SK-N-SH (cell line): ENCODE results near the gene RFLNA. TPM values are rescaled to one million over a fixed set of nuclear protein-coding genes. Genes with fewer than 3 reads are reported as not detected.
A peak's percentile ranks its signal among the peaks of the same experiment; 100 is the strongest.

ENCODE experiments used
- CTCF ChIA-PET: fragments of 300-600, 350-600 bp; formaldehyde crosslinking; extraction: SDS; loops from one replicate; lab custom pipeline; 2021; lab: Yijun Ruan, JAX
- POLR2A ChIA-PET: fragments of 350-600 bp; sonication (Branson Sonifier 250); formaldehyde crosslinking; extraction: SDS; loops from one replicate; lab custom pipeline; 2020; ENCODE audit warnings: antibody characterized with exemption, inconsistent platforms; lab: Yijun Ruan, JAX
- DNase-seq: peaks from one replicate; pipeline ENCODE4 v3.0.0; 2012
- H2AFZ ChIP-seq: fragments of 200-600 bp; sonication (generic); 2 replicates; pipeline ENCODE4 v1.8.1; 2016; ENCODE audit warnings: antibody characterized with exemption, mild to moderate bottlenecking, low read depth
- H3F3A ChIP-seq: fragments of 200-600 bp; sonication (generic); replicated peaks from 2 replicates; pipeline ENCODE3; 2016; ENCODE audit warnings: antibody characterized with exemption, mild to moderate bottlenecking; ENCODE audit not compliant: insufficient read depth
- H3K27ac ChIP-seq, 2 experiments: fragments of 200-500 bp in 1 of 2; fragments of 200-600 bp in 1 of 2; sonication (Bioruptor generic) in 1 of 2; sonication (generic), shearing (Covaris generic) in 1 of 2; 2 replicates each; pipeline versions ENCODE4 v1.5.1 to v1.6.1; 2014 to 2016; ENCODE audit warnings: low read depth in 2 of 2, inconsistent platforms in 1 of 2, low read length in 1 of 2, mild to moderate bottlenecking in 1 of 2, mixed read lengths in 1 of 2
- H3K27me3 ChIP-seq: fragments of 200-600 bp; sonication (generic), shearing (Covaris generic); 2 replicates; pipeline ENCODE4 v1.6.1; 2016; ENCODE audit warnings: mixed run types; ENCODE audit not compliant: insufficient read depth
- H3K36me3 ChIP-seq, 2 experiments: fragments of 200-500 bp in 1 of 2; fragments of 200-600 bp in 1 of 2; sonication (Bioruptor generic) in 1 of 2; sonication (generic) in 1 of 2; replicated peaks in 1 of 2; 2 replicates each; pipeline versions ENCODE3 to v1.5.1; 2014 to 2016; ENCODE audit warnings: low read length in 1 of 2, mild to moderate bottlenecking in 1 of 2; ENCODE audit not compliant: insufficient read depth in 2 of 2, control insufficient read depth in 1 of 2
- H3K4me1 ChIP-seq, 2 experiments: fragments of 200-500 bp in 1 of 2; fragments of 200-600 bp in 1 of 2; sonication (Bioruptor generic) in 1 of 2; sonication (generic), shearing (Covaris generic) in 1 of 2; 2 replicates each; pipeline versions ENCODE4 v1.5.1 to v1.6.1; 2014 to 2016; ENCODE audit warnings: low read depth in 1 of 2, low read length in 1 of 2, mixed run types in 1 of 2; ENCODE audit not compliant: insufficient read depth in 2 of 2, control insufficient read depth in 1 of 2
- H3K4me2 ChIP-seq: fragments of 200-600 bp; sonication (generic), shearing (Covaris generic); 2 replicates; pipeline ENCODE4 v1.6.1; 2017; ENCODE audit warnings: mixed run types
- H3K4me3 ChIP-seq, 2 experiments: fragments of 200-500 bp in 1 of 2; fragments of 200-600 bp in 1 of 2; sonication (Bioruptor generic) in 1 of 2; sonication (generic), shearing (Covaris generic) in 1 of 2; 2 replicates each; pipeline versions ENCODE4 v1.5.1 to v1.8.1; 2014 to 2016; ENCODE audit warnings: low read depth in 2 of 2, inconsistent platforms in 1 of 2, low read length in 1 of 2, mild to moderate bottlenecking in 1 of 2, mixed read lengths in 1 of 2, moderate library complexity in 1 of 2
- H3K79me2 ChIP-seq: fragments of 200-600 bp; sonication (generic); 2 replicates; pipeline ENCODE4 v1.8.1; 2017; ENCODE audit warnings: mild to moderate bottlenecking; ENCODE audit not compliant: insufficient read depth
- H3K9ac ChIP-seq: fragments of 200-600 bp; sonication (generic); 2 replicates; pipeline ENCODE4 v1.6.1; 2017; ENCODE audit warnings: mixed run types
- H3K9me2 ChIP-seq: fragments of 200-600 bp; sonication (generic); 2 replicates; pipeline ENCODE4 v1.6.1; 2017; ENCODE audit warnings: mixed run types
- H3K9me3 ChIP-seq: fragments of 200-600 bp; sonication (generic); 2 replicates; pipeline ENCODE4 v1.6.1; 2017; ENCODE audit warnings: mixed run types, mild to moderate bottlenecking, moderate library complexity
- H4K20me1 ChIP-seq: fragments of 200-600 bp; sonication (generic); 2 replicates; pipeline ENCODE4 v1.6.1; 2017; ENCODE audit warnings: mild to moderate bottlenecking, mixed run types; ENCODE audit not compliant: insufficient read depth
- FOSL2 ChIP-seq: IDR thresholded peaks from 2 replicates; pipeline ENCODE4 v1.4.0; 2012; ENCODE audit warnings: low read depth, mild to moderate bottlenecking, moderate library complexity, borderline replicate concordance
- FOXJ3 ChIP-seq: sonication (generic); formaldehyde crosslinking; IDR thresholded peaks from 2 replicates; pipeline ENCODE4 v1.5.1; 2020; ENCODE audit warnings: mild to moderate bottlenecking, missing genetic modification reagents
- FOXM1 ChIP-seq: IDR thresholded peaks from 2 replicates; pipeline ENCODE4 v1.4.0; 2012; ENCODE audit warnings: low read depth, mild to moderate bottlenecking
- GABPA ChIP-seq: IDR thresholded peaks from 2 replicates; pipeline ENCODE4 v1.4.0; 2012; ENCODE audit warnings: low read depth, mild to moderate bottlenecking
- GATA2 ChIP-seq: sonication (generic); formaldehyde crosslinking; IDR thresholded peaks from 2 replicates; pipeline ENCODE4 v1.5.0; 2020; ENCODE audit warnings: mild to moderate bottlenecking, missing genetic modification reagents
- MEF2A ChIP-seq: IDR thresholded peaks from 2 replicates; pipeline ENCODE4 v1.4.0; 2012; ENCODE audit warnings: low read depth, borderline replicate concordance
- MXI1 ChIP-seq: IDR thresholded peaks from 2 replicates; pipeline ENCODE4 v1.6.1; 2012; ENCODE audit warnings: mild to moderate bottlenecking, low read depth, low read length, improper control_type of control experiment
- NFIC ChIP-seq: IDR thresholded peaks from 2 replicates; pipeline ENCODE4 v1.4.0; 2012; ENCODE audit warnings: borderline replicate concordance
- NRF1 ChIP-seq: IDR thresholded peaks from 2 replicates; pipeline ENCODE4 v1.6.1; 2012; ENCODE audit warnings: low read depth, mild to moderate bottlenecking, low read length
- RAD21 ChIP-seq: IDR thresholded peaks from 2 replicates; pipeline ENCODE4 v1.6.1; 2012; ENCODE audit warnings: mild to moderate bottlenecking, low read length
- RCOR1 ChIP-seq: fragments of 150-350 bp; IDR thresholded peaks from 2 replicates; pipeline ENCODE4 v1.6.1; 2017; ENCODE audit warnings: antibody characterized with exemption, low read length
- RXRA ChIP-seq: IDR thresholded peaks from 2 replicates; pipeline ENCODE4 v1.4.0; 2012; ENCODE audit warnings: low read depth, mild to moderate bottlenecking, borderline replicate concordance
- TEAD4 ChIP-seq: IDR thresholded peaks from 2 replicates; pipeline ENCODE4 v1.4.0; 2012; ENCODE audit warnings: mild to moderate bottlenecking, borderline replicate concordance; ENCODE audit not compliant: insufficient read depth
- YY1 ChIP-seq: IDR thresholded peaks from 2 replicates; pipeline ENCODE4 v1.4.0; 2012; ENCODE audit warnings: low read depth, mild to moderate bottlenecking
- WGBS: methylation state at CpG from one replicate; pipeline ENCODE4 v1.1.6; 2017; ENCODE audit warnings: low lambda C conversion rate; 5-methylcytosine and 5-hydroxymethylcytosine counted together
- polyA plus RNA-seq, 3 experiments: library from polyadenylated mRNA; depleted of rRNA; stranded (reverse); fragments of >200 nt; gene quantifications; 2 replicates each; pipeline ENCODE4 v1.2.3, GENCODE V29; 2012
- TF ChIP-seq, protein P1 (sequence below): fragments of 200-600 bp; sonication (generic); IDR thresholded peaks from 2 replicates; pipeline ENCODE4 v1.6.1; 2017; ENCODE audit warnings: antibody characterized with exemption, mild to moderate bottlenecking, moderate library complexity
- TF ChIP-seq, protein P2 (sequence below): IDR thresholded peaks from 2 replicates; pipeline ENCODE4; 2012
- TF ChIP-seq, protein P3 (sequence below): IDR thresholded peaks from 2 replicates; pipeline ENCODE4 v1.4.0; 2012; ENCODE audit warnings: low read depth, borderline replicate concordance

Gene RFLNA
- polyA plus RNA-seq, 1 of the 3 experiments (the other 2 are of a cell fraction), result 0.10 TPM

DNA sequence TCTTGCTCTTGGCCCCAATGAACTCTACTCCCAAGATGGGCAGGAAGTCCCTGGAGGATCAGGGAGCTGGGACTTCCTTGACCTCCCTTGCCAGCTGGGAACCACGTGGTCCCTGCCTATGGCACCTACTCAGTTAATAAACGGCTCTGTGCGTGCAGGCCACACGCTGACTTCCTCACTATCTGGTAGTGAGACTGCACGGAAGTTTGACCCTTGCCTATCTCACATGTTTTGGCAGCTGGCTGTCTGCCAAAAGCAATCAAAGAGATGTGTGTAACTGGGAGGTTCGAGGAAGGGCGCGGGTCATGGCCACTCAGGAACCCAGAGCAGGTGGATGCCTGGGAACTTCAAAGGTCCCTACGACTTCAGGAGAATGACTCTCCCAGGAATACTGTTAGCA lies 57.9 kb downstream of the RFLNA start:
- H2AFZ ChIP-seq, result no peak overlapping the region
- peaks cover 54 to 90% of the 10 kb centered on the region in 2 experiments for H3K36me3 ChIP-seq
- no peaks in the 10 kb centered on the region for H3K27me3 ChIP-seq
- peaks cover 61% of the 10 kb centered on the region for H3K79me2 ChIP-seq
- ChIA-PET POLR2A (no interaction called here), CTCF (interaction anchor here (0.7 to 2.3 kb wide), 9 partner anchors 11 to 562 kb away, joined by 3 to 7 read pairs (median 5); no protein-coding TSS in a partner anchor)
- no peaks in the 10 kb centered on the region for H3K9me2 ChIP-seq
- peaks cover 5% of the 10 kb centered on the region for H3F3A ChIP-seq
- H3K4me3 ChIP-seq, result no peak overlapping the region
- no peak overlapping the region; a peak in 1 of 4 replicates for H3K27ac ChIP-seq
- WGBS, result 75% methylated on average over 9 of the region's 9 CpGs
- H4K20me1 ChIP-seq, result peaks cover 64% of the 10 kb centered on the region
- no peak overlapping the region for H3K9ac ChIP-seq
- DNase-seq, result no peak
- TF ChIP-seq NFIC (0 out of 2 replicates have a peak, but pooled peaks have one; percentile 12), GABPA (no peak)
- H3K9me3 ChIP-seq, result no peaks in the 10 kb centered on the region
- H3K4me2 ChIP-seq, result no peak overlapping the region
- H3K4me1 ChIP-seq, result peaks cover 0 to 9% of the 10 kb centered on the region in 2 experiments; a peak in 1 of 4 replicates

DNA sequence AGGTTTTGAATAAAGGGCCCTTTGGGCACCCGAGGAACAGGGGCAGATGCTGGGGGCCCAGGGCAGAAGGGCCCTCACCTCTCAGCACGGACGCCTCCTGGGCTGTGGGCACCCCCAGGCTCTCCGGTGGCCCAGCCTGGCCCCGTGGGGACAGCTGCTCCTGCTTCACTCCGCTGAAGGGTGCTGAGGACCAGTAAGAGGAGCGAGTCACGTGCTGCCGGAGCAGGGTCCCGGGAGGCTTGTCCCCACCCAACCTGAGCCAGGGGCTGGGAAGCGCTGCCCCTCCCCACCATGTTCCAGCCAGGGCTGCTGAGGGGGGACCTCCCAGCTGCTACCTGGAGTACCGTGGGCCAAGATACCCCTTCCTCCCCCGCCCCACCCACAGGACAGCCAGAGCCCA lies 59.5 kb downstream of the RFLNA start:
- peaks cover 5% of the 10 kb centered on the region for H3F3A ChIP-seq
- H3K4me2 ChIP-seq, result no peak overlapping the region
- CTCF ChIA-PET, result interaction anchor here (1.2 to 2.1 kb wide), 2 partner anchors 9 to 30 kb away, joined by 3 to 6 read pairs; no protein-coding TSS in a partner anchor
- peaks cover 0 to 22% of the 10 kb centered on the region in 2 experiments; a peak in 1 of 4 replicates for H3K4me1 ChIP-seq
- H3K27me3 ChIP-seq, result no peaks in the 10 kb centered on the region
- no peak overlapping the region for H2AFZ ChIP-seq
- H3K4me3 ChIP-seq, result no peak overlapping the region
- peaks cover 73% of the 10 kb centered on the region for H3K79me2 ChIP-seq
- 96% methylated on average over 4 of the region's 13 CpGs for WGBS
- H4K20me1 ChIP-seq, result peaks cover 70% of the 10 kb centered on the region
- no peak for DNase-seq
- no peak overlapping the region for H3K9ac ChIP-seq
- POLR2A ChIA-PET, result no interaction called here
- TF ChIP-seq, protein P1, sequence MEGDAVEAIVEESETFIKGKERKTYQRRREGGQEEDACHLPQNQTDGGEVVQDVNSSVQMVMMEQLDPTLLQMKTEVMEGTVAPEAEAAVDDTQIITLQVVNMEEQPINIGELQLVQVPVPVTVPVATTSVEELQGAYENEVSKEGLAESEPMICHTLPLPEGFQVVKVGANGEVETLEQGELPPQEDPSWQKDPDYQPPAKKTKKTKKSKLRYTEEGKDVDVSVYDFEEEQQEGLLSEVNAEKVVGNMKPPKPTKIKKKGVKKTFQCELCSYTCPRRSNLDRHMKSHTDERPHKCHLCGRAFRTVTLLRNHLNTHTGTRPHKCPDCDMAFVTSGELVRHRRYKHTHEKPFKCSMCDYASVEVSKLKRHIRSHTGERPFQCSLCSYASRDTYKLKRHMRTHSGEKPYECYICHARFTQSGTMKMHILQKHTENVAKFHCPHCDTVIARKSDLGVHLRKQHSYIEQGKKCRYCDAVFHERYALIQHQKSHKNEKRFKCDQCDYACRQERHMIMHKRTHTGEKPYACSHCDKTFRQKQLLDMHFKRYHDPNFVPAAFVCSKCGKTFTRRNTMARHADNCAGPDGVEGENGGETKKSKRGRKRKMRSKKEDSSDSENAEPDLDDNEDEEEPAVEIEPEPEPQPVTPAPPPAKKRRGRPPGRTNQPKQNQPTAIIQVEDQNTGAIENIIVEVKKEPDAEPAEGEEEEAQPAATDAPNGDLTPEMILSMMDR, result no peak
- TF ChIP-seq MEF2A, result no peak
- no peak overlapping the region for H3K27ac ChIP-seq
- H3K36me3 ChIP-seq, result peaks cover 64 to 90% of the 10 kb centered on the region in 2 experiments
- no peaks in the 10 kb centered on the region for H3K9me3 ChIP-seq
- H3K9me2 ChIP-seq, result no peaks in the 10 kb centered on the region

DNA sequence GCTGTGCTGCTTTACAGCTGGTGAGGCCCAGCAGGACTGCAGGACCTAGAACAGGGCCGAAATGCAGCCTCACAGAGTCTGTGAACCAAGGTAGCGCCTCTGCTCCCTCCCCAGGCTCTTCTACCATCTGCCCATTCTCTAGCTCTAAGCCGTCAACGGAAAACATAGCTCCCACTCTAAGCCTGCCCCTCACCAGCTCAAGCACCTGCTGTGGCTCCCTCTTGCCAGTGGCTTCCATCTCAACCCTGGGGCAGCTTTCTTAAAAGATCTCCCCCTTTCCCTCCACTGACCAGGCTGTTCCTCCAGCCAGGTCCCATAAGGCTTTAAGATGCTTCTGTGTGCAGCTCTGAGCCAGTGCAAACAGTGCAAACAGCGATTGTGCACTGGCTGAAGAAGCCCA lies 61.3 kb downstream of the RFLNA start:
- no peak overlapping the region for H2AFZ ChIP-seq
- H3K4me2 ChIP-seq, result no peak overlapping the region
- H4K20me1 ChIP-seq, result peaks cover 83% of the 10 kb centered on the region
- H3K36me3 ChIP-seq, result peaks cover 55 to 84% of the 10 kb centered on the region in 2 experiments
- peaks cover 0 to 40% of the 10 kb centered on the region in 2 experiments; a peak in 2 of 4 replicates for H3K4me1 ChIP-seq
- WGBS, result 100% methylated on average over 5 of the region's 5 CpGs
- no peaks in the 10 kb centered on the region for H3K9me3 ChIP-seq
- no peaks in the 10 kb centered on the region for H3K9me2 ChIP-seq
- peaks cover 5% of the 10 kb centered on the region for H3F3A ChIP-seq
- no peak overlapping the region for H3K4me3 ChIP-seq
- DNase-seq, result no peak
- H3K9ac ChIP-seq, result no peak overlapping the region
- POLR2A ChIA-PET, result no interaction called here
- CTCF ChIA-PET, result interaction anchor here (0.9 to 1.3 kb wide), 4 partner anchors 9 to 410 kb away, joined by 3 to 4 read pairs (median 4); no protein-coding TSS in a partner anchor
- no peaks in the 10 kb centered on the region for H3K27me3 ChIP-seq
- no peak overlapping the region for H3K27ac ChIP-seq
- peaks cover 76% of the 10 kb centered on the region for H3K79me2 ChIP-seq
- TF ChIP-seq RAD21 (no peak), YY1 (no peak), FOXM1 (no peak), NRF1 (no peak), GATA2 (no peak), MXI1 (no peak), FOXJ3 (CRISPR knock-in tag) (no peak), RXRA (no peak), GABPA (no peak), RCOR1 (no peak), FOSL2 (no peak), TEAD4 (no peak)
- TF ChIP-seq, protein P1, result no peak
- TF ChIP-seq, protein P2, sequence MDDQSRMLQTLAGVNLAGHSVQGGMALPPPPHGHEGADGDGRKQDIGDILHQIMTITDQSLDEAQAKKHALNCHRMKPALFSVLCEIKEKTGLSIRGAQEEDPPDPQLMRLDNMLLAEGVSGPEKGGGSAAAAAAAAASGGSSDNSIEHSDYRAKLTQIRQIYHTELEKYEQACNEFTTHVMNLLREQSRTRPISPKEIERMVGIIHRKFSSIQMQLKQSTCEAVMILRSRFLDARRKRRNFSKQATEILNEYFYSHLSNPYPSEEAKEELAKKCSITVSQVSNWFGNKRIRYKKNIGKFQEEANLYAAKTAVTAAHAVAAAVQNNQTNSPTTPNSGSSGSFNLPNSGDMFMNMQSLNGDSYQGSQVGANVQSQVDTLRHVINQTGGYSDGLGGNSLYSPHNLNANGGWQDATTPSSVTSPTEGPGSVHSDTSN, result no peak
- TF ChIP-seq, protein P3, sequence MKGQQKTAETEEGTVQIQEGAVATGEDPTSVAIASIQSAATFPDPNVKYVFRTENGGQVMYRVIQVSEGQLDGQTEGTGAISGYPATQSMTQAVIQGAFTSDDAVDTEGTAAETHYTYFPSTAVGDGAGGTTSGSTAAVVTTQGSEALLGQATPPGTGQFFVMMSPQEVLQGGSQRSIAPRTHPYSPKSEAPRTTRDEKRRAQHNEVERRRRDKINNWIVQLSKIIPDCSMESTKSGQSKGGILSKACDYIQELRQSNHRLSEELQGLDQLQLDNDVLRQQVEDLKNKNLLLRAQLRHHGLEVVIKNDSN, result no peak
